GM18858 (cell line): ENCODE results near the gene FMN2.

ENCODE experiments used
- ATAC-seq: cut with Tn5 transposase; IDR thresholded peaks from one replicate; pipeline ENCODE4 v1.9.1; 2021; ENCODE audit not compliant: unreplicated experiment

The FMN2 gene

DNA sequence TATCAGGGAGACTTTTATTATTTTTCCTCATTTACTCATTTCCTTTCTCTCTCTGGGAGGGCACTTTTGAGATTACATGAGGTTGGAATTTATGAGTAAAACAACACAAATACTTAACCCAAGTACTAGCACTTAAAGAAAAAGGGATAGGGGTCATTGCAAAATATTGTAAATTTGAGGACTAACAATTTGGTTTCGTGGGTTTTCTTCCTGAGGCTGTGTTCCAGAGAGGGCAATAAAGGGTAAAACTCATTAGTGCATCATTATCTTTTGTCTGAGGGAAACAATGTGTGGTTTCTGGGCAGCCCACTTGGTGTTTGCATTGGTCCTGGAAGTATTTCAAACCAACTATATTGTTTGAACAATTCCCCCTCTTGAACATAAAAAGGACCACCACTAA, 423.8 kb downstream of the FMN2 start:
- no peak for ATAC-seq

DNA sequence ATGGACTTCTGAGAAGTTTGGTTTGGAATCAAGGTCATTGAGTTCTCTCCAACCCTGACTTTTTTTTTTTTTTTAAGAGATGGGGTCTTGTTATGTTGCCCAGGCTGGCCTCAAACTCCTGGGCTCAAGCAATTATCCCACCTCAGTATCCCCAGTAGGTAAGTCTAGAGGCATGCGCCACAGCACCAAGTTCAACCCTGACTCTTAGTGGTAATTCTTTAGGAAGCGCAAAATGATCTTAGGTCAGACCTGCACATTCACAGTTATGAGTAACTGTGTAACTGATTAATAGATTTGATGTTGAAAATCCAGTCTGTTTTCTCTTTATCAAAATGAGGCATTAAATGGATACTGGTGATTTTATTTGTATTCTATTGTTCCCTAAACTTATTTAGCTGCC, 424.4 kb downstream of the FMN2 start:
- no peak for ATAC-seq

DNA sequence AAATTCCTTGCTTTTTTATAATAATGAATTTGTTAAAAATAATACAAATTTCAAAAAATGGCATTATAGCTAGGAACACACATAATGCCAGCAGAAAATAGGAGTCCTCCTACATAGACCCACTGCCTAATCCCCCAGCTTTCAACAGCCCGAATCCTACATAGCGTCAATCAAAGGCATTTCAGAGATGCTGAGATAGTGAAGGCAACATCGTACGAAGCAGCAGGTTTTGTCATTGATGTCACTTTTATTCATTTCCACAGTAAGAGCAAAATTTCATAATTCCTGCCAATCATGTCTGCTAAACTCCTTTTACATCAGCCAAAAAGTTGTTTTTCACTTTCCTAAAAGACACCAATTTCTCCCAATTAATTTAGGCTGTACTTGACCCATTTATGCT, 426.2 kb downstream of the FMN2 start:
- ATAC-seq: no peak

DNA sequence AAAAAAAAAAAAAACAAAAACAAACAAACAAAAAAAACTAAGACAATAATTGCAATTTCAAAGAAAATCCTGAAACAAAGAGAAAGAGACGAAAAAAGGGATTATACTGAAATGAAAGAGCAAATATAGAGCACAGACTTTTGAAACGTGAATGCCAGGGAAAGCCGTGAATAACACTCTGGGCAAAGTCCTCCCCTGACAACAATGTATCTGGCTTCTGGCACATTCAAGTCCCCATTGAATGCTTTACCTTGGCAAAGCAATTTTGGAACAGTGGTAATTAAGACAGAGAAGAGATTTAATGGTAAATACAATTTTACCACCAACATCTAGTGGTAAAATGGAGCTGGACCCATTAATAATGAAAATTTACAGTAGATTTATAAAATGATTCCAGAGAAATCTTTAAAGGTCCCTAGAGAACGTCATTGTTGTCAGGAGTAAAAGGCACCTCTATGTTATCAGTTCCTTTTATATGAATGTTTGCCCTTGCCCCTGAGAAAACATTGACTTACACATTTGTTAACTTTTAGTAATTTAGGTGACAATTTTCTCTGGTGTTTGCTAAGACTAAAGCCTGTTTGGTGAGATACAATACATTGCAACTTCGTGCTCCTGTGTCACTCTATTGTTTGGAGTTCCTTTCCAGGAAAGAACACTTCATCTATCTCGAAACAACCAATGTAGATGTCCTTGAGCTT, 430.6 kb downstream of the FMN2 start:
- ATAC-seq: no peak

DNA sequence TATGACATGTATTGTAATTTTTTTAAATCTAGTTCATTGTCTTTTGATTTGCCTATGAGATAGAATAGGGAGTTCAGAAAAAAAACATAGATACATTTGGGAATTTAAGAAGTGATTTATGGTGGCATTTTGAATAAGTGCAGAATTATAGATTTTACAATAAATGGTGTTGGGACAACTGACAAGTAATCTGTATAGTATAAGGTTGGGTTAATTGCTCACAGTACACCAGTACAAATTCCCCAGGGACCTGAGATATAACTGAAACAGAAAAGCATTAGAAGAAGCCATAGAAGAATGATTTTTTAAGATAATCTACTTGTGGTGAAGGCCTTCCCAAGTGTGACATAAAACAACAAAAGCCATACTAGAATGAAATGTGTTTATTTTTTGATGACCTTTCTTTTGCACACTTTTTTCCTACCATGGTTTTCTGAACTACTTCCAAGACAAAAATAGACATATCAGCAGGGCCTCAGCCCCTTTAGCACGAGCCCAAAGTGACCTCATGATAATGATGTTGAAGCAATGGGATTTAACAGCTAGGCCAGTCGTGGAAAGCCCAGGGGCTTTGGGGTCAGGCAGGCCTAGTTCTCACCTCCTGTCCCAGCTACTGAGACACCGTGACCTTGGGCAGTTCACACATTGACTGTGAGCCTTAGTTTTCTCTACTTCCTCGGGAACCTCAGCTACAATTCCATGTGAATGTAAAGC, 432.8 kb downstream of the FMN2 start:
- ATAC-seq: no peak
